Fibroblast of the aortic adventitia (primary cell): ENCODE measurements around the gene INPP5J. TPM values are rescaled to one million over a fixed set of nuclear protein-coding genes. Genes with fewer than 3 reads are reported as not detected.

ENCODE experiments used
- DNase-seq: peaks from one replicate; pipeline ENCODE4 v3.0.0-alpha.2; 2010; ENCODE audit warnings: low read depth
- H3K4me3 ChIP-seq: 2 replicates; pipeline ENCODE4 v1.5.1; 2011; ENCODE audit warnings: low read depth, mild to moderate bottlenecking, control low read depth, low read length, moderate library complexity
- small RNA-seq: library from RNA; depleted of rRNA; stranded (forward); fragments of <200 nt; gene quantifications from one replicate; pipeline ENCODE3, GENCODE V24; 2012
- total RNA-seq: library from RNA; depleted of rRNA; stranded (reverse); fragments of >200 nt; gene quantifications from 2 replicates; pipeline ENCODE4 v1.2.3, GENCODE V29; 2012; ENCODE audit warnings: low replicate concordance
- TF ChIP-seq, protein P1 (sequence below): IDR thresholded peaks from 2 replicates; pipeline ENCODE4 v1.5.1; 2011; ENCODE audit warnings: mild to moderate bottlenecking, low read length, control low read depth, inconsistent platforms; ENCODE audit not compliant: insufficient read depth

Gene INPP5J
- total RNA-seq, 1 donor = under 0.01 TPM

DNA sequence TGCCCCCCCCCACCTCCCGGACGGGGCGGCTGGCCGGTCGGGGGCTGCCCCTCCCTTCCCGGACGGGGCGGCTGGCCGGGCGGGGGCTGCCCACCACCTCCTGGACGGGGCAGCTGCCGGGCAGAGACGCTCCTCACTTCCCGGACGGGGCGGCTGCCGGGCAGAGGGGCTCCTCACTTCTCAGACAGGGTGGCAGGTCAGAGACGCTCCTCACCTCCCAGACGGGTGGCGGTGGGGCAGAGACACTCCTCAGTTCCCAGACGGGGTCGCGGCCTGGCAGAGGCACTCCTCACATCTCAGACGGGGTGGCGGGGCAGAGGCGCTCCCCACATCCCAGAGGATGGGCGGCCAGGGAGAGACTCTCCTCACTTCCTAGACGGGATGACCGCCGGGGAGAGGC lies 61.2 kb downstream of the INPP5J start:
- H3K4me3 ChIP-seq = no peak overlapping the region
- DNase-seq = no peak
- TF ChIP-seq, protein P1, sequence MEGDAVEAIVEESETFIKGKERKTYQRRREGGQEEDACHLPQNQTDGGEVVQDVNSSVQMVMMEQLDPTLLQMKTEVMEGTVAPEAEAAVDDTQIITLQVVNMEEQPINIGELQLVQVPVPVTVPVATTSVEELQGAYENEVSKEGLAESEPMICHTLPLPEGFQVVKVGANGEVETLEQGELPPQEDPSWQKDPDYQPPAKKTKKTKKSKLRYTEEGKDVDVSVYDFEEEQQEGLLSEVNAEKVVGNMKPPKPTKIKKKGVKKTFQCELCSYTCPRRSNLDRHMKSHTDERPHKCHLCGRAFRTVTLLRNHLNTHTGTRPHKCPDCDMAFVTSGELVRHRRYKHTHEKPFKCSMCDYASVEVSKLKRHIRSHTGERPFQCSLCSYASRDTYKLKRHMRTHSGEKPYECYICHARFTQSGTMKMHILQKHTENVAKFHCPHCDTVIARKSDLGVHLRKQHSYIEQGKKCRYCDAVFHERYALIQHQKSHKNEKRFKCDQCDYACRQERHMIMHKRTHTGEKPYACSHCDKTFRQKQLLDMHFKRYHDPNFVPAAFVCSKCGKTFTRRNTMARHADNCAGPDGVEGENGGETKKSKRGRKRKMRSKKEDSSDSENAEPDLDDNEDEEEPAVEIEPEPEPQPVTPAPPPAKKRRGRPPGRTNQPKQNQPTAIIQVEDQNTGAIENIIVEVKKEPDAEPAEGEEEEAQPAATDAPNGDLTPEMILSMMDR = no peak

Small RNAs within 50 kb of the gene (small RNA-seq; reads per million reads assigned to genes)
- gene MIR3928 = 0.25 reads per million

Other genes with a start within 250 kb of the INPP5J start
- 17.7 and 36.3 TPM in 2 replicates for gene MORC2, start 154.2 kb upstream of the INPP5J start, total RNA-seq
- 67.3 and 88.2 TPM in 2 replicates for gene TUG1, start 153.7 kb upstream of the INPP5J start, total RNA-seq
- gene SMTN, start 41.6 kb upstream of the INPP5J start, total RNA-seq = 35.2 and 63.5 TPM in 2 replicates
- 82.0 and 97.9 TPM in 2 replicates for gene SELENOM, start 15.4 kb upstream of the INPP5J start, total RNA-seq
- 0.08 and 0.09 TPM in 2 replicates for gene PLA2G3, start 17.5 kb downstream of the INPP5J start, total RNA-seq
- 23.2 and 35.8 TPM in 2 replicates for gene RNF185, start 37.2 kb downstream of the INPP5J start, total RNA-seq
- gene LIMK2, start 89.3 kb downstream of the INPP5J start, total RNA-seq = 10.0 and 51.5 TPM in 2 replicates
- 13.2 and 191 TPM in 2 replicates for gene PIK3IP1, start 169.5 kb downstream of the INPP5J start, total RNA-seq
- gene PATZ1, start 223.4 kb downstream of the INPP5J start, total RNA-seq = 14.3 and 16.1 TPM in 2 replicates